ENCODE data around the gene UPF2. TPM values are rescaled to one million over a fixed set of nuclear protein-coding genes. Genes with fewer than 3 reads are reported as not detected.

The UPF2 gene
- total RNA-seq, 1 donor from 2014 or later = 13.0 TPM

GRCh38 chr10:11913079-11913641, 129.4 kb downstream of the UPF2 start:
- Histone ChIP-seq H3K4me1 (ENCODE audit: control insufficient read depth in 3 of 3, insufficient read depth in 3 of 3, low read length in 3 of 3) (no peaks in the 10 kb centered on the region), H3K9me3 (ENCODE audit: control insufficient read depth in 3 of 3, low read length in 3 of 3) (no peaks in the 10 kb centered on the region), H3K9ac (ENCODE audit: low read depth in 1 of 3, low read length in 3 of 3) (no peak overlapping the region), H3K36me3 (ENCODE audit: control insufficient read depth in 3 of 3, insufficient read depth in 3 of 3, low read length in 3 of 3) (no peaks in the 10 kb centered on the region), H3K27ac (ENCODE audit: low read depth, low read length) (no peak overlapping the region), H3K27me3 (ENCODE audit: control insufficient read depth in 3 of 3, insufficient read depth in 3 of 3, low read length in 3 of 3) (peaks cover 0 to 13% (median 8%) of the 10 kb centered on the region in 3 donors), H3K4me3 (ENCODE audit: low read length in 3 of 3) (no peak overlapping the region)

GRCh38 chr10:11910102-11910501, 132.5 kb downstream of the UPF2 start:
- Histone ChIP-seq H3K9ac (ENCODE audit: low read depth in 1 of 3, low read length in 3 of 3) (no peak overlapping the region), H3K36me3 (ENCODE audit: control insufficient read depth in 3 of 3, insufficient read depth in 3 of 3, low read length in 3 of 3) (no peaks in the 10 kb centered on the region), H3K9me3 (ENCODE audit: control insufficient read depth in 3 of 3, low read length in 3 of 3) (no peaks in the 10 kb centered on the region), H3K4me3 (ENCODE audit: low read length in 3 of 3) (no peak overlapping the region), H3K27ac (ENCODE audit: low read depth, low read length) (no peak overlapping the region), H3K27me3 (ENCODE audit: control insufficient read depth in 3 of 3, insufficient read depth in 3 of 3, low read length in 3 of 3) (peaks cover 0 to 13% (median 8%) of the 10 kb centered on the region in 3 donors), H3K4me1 (ENCODE audit: control insufficient read depth in 3 of 3, insufficient read depth in 3 of 3, low read length in 3 of 3) (no peaks in the 10 kb centered on the region)

- H3K36me3 ChIP-seq (ENCODE audit: control insufficient read depth in 3 of 3, insufficient read depth in 3 of 3, low read length in 3 of 3) = no peaks in the 10 kb centered on the region
- H3K9ac ChIP-seq (ENCODE audit: low read depth in 1 of 3, low read length in 3 of 3) = no peak overlapping the region
Observed at GRCh38 chr10:11909618-11910017, 133.0 kb downstream of the UPF2 start.

GRCh38 chr10:11908991-11909390, 133.6 kb downstream of the UPF2 start:
- Histone ChIP-seq H3K36me3 (ENCODE audit: control insufficient read depth in 3 of 3, insufficient read depth in 3 of 3, low read length in 3 of 3) (no peaks in the 10 kb centered on the region), H3K4me3 (ENCODE audit: low read length in 3 of 3) (no peak overlapping the region), H3K27me3 (ENCODE audit: control insufficient read depth in 3 of 3, insufficient read depth in 3 of 3, low read length in 3 of 3) (peaks cover 0 to 13% (median 8%) of the 10 kb centered on the region in 3 donors), H3K9me3 (ENCODE audit: control insufficient read depth in 3 of 3, low read length in 3 of 3) (no peaks in the 10 kb centered on the region), H3K9ac (ENCODE audit: low read depth in 1 of 3, low read length in 3 of 3) (no peak overlapping the region), H3K27ac (ENCODE audit: low read depth, low read length) (no peak overlapping the region), H3K4me1 (ENCODE audit: control insufficient read depth in 3 of 3, insufficient read depth in 3 of 3, low read length in 3 of 3) (no peaks in the 10 kb centered on the region)

More at GRCh38 chr10:11909618-11910017, 133.0 kb downstream of the UPF2 start:
- H3K27ac ChIP-seq (ENCODE audit: low read depth, low read length) = no peak overlapping the region
- H3K4me3 ChIP-seq (ENCODE audit: low read length in 3 of 3) = no peak overlapping the region
- H3K9me3 ChIP-seq (ENCODE audit: control insufficient read depth in 3 of 3, low read length in 3 of 3) = no peaks in the 10 kb centered on the region
- H3K27me3 ChIP-seq (ENCODE audit: control insufficient read depth in 3 of 3, insufficient read depth in 3 of 3, low read length in 3 of 3) = peaks cover 0 to 13% (median 8%) of the 10 kb centered on the region in 3 donors
- H3K4me1 ChIP-seq (ENCODE audit: control insufficient read depth in 3 of 3, insufficient read depth in 3 of 3, low read length in 3 of 3) = no peaks in the 10 kb centered on the region

GRCh38 chr10:11908536-11908935, 134.1 kb downstream of the UPF2 start:
- Histone ChIP-seq H3K9ac (ENCODE audit: low read depth in 1 of 3, low read length in 3 of 3) (no peak overlapping the region), H3K9me3 (ENCODE audit: control insufficient read depth in 3 of 3, low read length in 3 of 3) (no peaks in the 10 kb centered on the region), H3K4me3 (ENCODE audit: low read length in 3 of 3) (no peak overlapping the region), H3K4me1 (ENCODE audit: control insufficient read depth in 3 of 3, insufficient read depth in 3 of 3, low read length in 3 of 3) (no peaks in the 10 kb centered on the region), H3K36me3 (ENCODE audit: control insufficient read depth in 3 of 3, insufficient read depth in 3 of 3, low read length in 3 of 3) (no peaks in the 10 kb centered on the region), H3K27me3 (ENCODE audit: control insufficient read depth in 3 of 3, insufficient read depth in 3 of 3, low read length in 3 of 3) (peaks cover 0 to 13% (median 8%) of the 10 kb centered on the region in 3 donors), H3K27ac (ENCODE audit: low read depth, low read length) (no peak overlapping the region)

GRCh38 chr10:11907914-11908313, 134.7 kb downstream of the UPF2 start:
- H3K27me3 ChIP-seq (ENCODE audit: control insufficient read depth in 3 of 3, insufficient read depth in 3 of 3, low read length in 3 of 3) = peaks cover 0 to 11% (median 8%) of the 10 kb centered on the region in 3 donors

GRCh38 chr10:11906714-11907113, 135.9 kb downstream of the UPF2 start:
- Histone ChIP-seq H3K27me3 (ENCODE audit: control insufficient read depth in 3 of 3, insufficient read depth in 3 of 3, low read length in 3 of 3) (peaks cover 0 to 11% (median 8%) of the 10 kb centered on the region in 3 donors), H3K27ac (ENCODE audit: low read depth, low read length) (no peak overlapping the region), H3K4me1 (ENCODE audit: control insufficient read depth in 3 of 3, insufficient read depth in 3 of 3, low read length in 3 of 3) (no peaks in the 10 kb centered on the region)

More at GRCh38 chr10:11907914-11908313, 134.7 kb downstream of the UPF2 start:
- Histone ChIP-seq H3K36me3 (ENCODE audit: control insufficient read depth in 3 of 3, insufficient read depth in 3 of 3, low read length in 3 of 3) (no peaks in the 10 kb centered on the region), H3K4me3 (ENCODE audit: low read length in 3 of 3) (no peak overlapping the region), H3K9me3 (ENCODE audit: control insufficient read depth in 3 of 3, low read length in 3 of 3) (no peaks in the 10 kb centered on the region), H3K27ac (ENCODE audit: low read depth, low read length) (no peak overlapping the region), H3K4me1 (ENCODE audit: control insufficient read depth in 3 of 3, insufficient read depth in 3 of 3, low read length in 3 of 3) (no peaks in the 10 kb centered on the region), H3K9ac (ENCODE audit: low read depth in 1 of 3, low read length in 3 of 3) (no peak overlapping the region)

GRCh38 chr10:11902646-11903045, 140.0 kb downstream of the UPF2 start:
- Histone ChIP-seq H3K4me3 (ENCODE audit: low read length in 3 of 3) (no peak overlapping the region), H3K36me3 (ENCODE audit: control insufficient read depth in 3 of 3, insufficient read depth in 3 of 3, low read length in 3 of 3) (no peaks in the 10 kb centered on the region), H3K4me1 (ENCODE audit: control insufficient read depth in 3 of 3, insufficient read depth in 3 of 3, low read length in 3 of 3) (peaks cover 0 to 4% (median 3%) of the 10 kb centered on the region in 3 donors), H3K27me3 (ENCODE audit: control insufficient read depth in 3 of 3, insufficient read depth in 3 of 3, low read length in 3 of 3) (peaks cover 0 to 8% (median 5%) of the 10 kb centered on the region in 3 donors), H3K9me3 (ENCODE audit: control insufficient read depth in 3 of 3, low read length in 3 of 3) (no peaks in the 10 kb centered on the region), H3K27ac (ENCODE audit: low read depth, low read length) (no peak overlapping the region), H3K9ac (ENCODE audit: low read depth in 1 of 3, low read length in 3 of 3) (no peak overlapping the region)

More at GRCh38 chr10:11906714-11907113, 135.9 kb downstream of the UPF2 start:
- no peaks in the 10 kb centered on the region for H3K36me3 ChIP-seq (ENCODE audit: control insufficient read depth in 3 of 3, insufficient read depth in 3 of 3, low read length in 3 of 3)
- no peak overlapping the region for H3K4me3 ChIP-seq (ENCODE audit: low read length in 3 of 3)
- H3K9me3 ChIP-seq (ENCODE audit: control insufficient read depth in 3 of 3, low read length in 3 of 3) = no peaks in the 10 kb centered on the region
- no peak overlapping the region for H3K9ac ChIP-seq (ENCODE audit: low read depth in 1 of 3, low read length in 3 of 3)

- no peak overlapping the region for H3K27ac ChIP-seq (ENCODE audit: low read depth, low read length)
- H3K4me3 ChIP-seq (ENCODE audit: low read length in 3 of 3) = no peak overlapping the region
- H3K9me3 ChIP-seq (ENCODE audit: control insufficient read depth in 3 of 3, low read length in 3 of 3) = no peaks in the 10 kb centered on the region
- peaks cover 0 to 8% (median 5%) of the 10 kb centered on the region in 3 donors for H3K27me3 ChIP-seq (ENCODE audit: control insufficient read depth in 3 of 3, insufficient read depth in 3 of 3, low read length in 3 of 3)
- no peak overlapping the region for H3K9ac ChIP-seq (ENCODE audit: low read depth in 1 of 3, low read length in 3 of 3)
- peaks cover 0 to 4% (median 3%) of the 10 kb centered on the region in 3 donors for H3K4me1 ChIP-seq (ENCODE audit: control insufficient read depth in 3 of 3, insufficient read depth in 3 of 3, low read length in 3 of 3)
- no peaks in the 10 kb centered on the region for H3K36me3 ChIP-seq (ENCODE audit: control insufficient read depth in 3 of 3, insufficient read depth in 3 of 3, low read length in 3 of 3)
Observed at GRCh38 chr10:11901833-11902475, 140.7 kb downstream of the UPF2 start.

GRCh38 chr10:11901454-11901832, 141.2 kb downstream of the UPF2 start:
- H3K36me3 ChIP-seq (ENCODE audit: control insufficient read depth in 3 of 3, insufficient read depth in 3 of 3, low read length in 3 of 3) = no peaks in the 10 kb centered on the region
- H3K4me3 ChIP-seq (ENCODE audit: low read length in 3 of 3) = no peak overlapping the region
- no peaks in the 10 kb centered on the region for H3K9me3 ChIP-seq (ENCODE audit: control insufficient read depth in 3 of 3, low read length in 3 of 3)
- no peak overlapping the region for H3K9ac ChIP-seq (ENCODE audit: low read depth in 1 of 3, low read length in 3 of 3)
- peaks cover 0 to 4% (median 3%) of the 10 kb centered on the region in 3 donors for H3K4me1 ChIP-seq (ENCODE audit: control insufficient read depth in 3 of 3, insufficient read depth in 3 of 3, low read length in 3 of 3)
- no peak overlapping the region for H3K27ac ChIP-seq (ENCODE audit: low read depth, low read length)
- peaks cover 0 to 8% (median 5%) of the 10 kb centered on the region in 3 donors for H3K27me3 ChIP-seq (ENCODE audit: control insufficient read depth in 3 of 3, insufficient read depth in 3 of 3, low read length in 3 of 3)

Measured in skeletal muscle tissue (tissue), 4 donors.